ENCODE data around the gene WDR87.
"Not testable (repeated sequence)": the region's sequence is repeated elsewhere in the genome, so short reads cannot be mapped to it uniquely, and the experiment has no call there.

The WDR87 gene

GRCh38 chr19:37936886-37937285, 30.5 kb upstream of the WDR87 start:
- no peak overlapping the region for H3K4me3 ChIP-seq (ENCODE audit: low read length)
- TF ChIP-seq ZNF274 (IDR thresholded peaks at IDR 0.05; ENCODE audit: low read depth, low read length): no peak

GRCh38 chr19:37936166-37936565, 29.8 kb upstream of the WDR87 start:
- H3K4me3 ChIP-seq (ENCODE audit: low read length): no peak overlapping the region
- TF ChIP-seq ZNF274 (IDR thresholded peaks at IDR 0.05; ENCODE audit: low read depth, low read length): no peak

GRCh38 chr19:37935341-37935740, 28.9 kb upstream of the WDR87 start:
- no peak overlapping the region for H3K4me3 ChIP-seq (ENCODE audit: low read length)
- no peak for TF ChIP-seq ZNF274 (IDR thresholded peaks at IDR 0.05; ENCODE audit: low read depth, low read length)

- no peak overlapping the region; the same call in 1 of the 2 replicates for H3K4me3 ChIP-seq (ENCODE audit: low read length)
- no peak for TF ChIP-seq ZNF274 (IDR thresholded peaks at IDR 0.05; ENCODE audit: low read depth, low read length)
Observed at GRCh38 chr19:37933937-37934358, 27.6 kb upstream of the WDR87 start.

DNA sequence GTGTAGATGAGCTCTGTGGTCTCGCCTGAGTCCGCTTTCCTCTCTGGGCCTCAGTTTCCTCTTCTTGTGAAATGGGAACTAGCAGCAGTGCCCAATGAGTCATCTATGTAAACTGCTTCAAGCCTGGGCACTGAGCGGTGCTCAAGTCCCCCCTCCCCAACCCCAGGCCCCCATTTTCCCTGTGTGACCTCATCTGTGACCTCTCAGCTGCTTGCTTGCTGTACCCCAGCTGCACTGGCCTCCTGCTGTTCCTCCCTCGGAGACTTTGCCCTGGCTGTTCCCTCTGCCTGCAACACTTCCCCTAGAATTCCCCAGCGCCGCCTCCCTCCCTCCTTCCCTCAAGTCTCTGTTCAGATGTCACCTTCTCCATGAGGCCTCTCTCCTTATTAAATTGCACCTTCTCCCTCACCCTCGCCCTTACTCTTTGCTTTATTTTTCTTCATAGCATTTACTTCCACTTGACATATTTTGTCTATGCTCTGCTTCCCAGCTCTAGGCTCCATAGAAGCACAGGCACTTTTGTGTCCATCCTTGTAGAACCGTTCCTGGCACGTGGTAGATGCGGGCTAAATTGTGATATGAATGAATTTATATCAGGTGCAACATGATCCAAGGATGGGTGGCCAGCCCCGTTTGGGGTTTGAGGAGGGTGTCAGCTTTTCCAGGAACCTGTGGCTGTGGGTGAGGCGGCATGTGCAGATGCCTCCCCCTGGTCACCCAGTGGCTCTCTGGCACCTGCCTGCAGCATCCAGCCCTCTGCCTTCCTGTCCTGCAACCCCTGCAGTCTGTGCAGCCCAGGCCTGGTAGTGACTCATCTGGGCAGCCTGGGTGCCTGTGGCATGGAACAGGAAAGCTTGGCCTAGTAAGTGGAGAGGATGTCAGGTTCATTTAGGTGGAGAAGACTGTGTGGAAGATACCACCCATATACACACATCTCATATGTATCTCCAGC, 26.9 kb upstream of the WDR87 start:
- H3K4me3 ChIP-seq (ENCODE audit: low read length): peak overlapping the region; percentile 63; the same call in 1 of the 2 replicates
- TF ChIP-seq ZNF274 (IDR thresholded peaks at IDR 0.05; ENCODE audit: low read depth, low read length): no peak

DNA sequence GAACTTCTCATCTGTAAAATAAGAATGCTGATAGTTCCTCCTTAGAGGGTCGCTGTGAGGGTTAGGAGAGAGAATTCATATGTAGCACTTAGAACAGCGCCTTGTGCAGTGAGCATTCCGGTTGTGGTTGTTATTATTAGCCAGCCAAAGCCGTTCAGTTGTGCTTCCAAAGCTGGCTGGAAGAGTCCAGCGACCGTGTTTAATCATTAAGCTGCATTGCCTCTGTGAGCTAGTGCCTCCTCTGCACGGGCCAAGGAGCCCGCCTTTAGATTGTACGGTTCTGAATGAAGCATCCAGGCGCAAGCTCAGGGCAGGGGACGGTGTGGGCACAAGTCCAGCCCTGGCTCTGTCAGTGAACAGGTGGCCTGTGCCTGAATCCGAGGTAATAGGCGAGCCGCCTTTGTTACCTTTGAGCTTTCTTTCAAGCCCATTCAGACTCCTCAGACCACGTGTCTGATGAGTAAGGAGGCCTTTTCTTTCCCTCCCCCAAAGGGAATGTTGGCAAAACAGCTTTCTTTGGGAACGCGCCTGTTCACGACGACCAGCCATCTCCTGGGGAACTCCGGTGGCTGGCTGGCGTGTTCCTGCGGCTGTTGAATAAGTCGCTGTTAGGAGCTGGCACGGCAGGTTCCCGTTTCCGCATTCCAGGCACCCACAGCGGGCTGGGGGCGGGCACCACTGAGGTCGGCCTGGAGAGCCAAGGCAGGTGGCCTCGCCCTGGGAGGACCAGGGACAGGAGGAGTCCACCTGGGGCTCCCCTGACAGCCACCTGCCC, 25.7 kb upstream of the WDR87 start:
- TF ChIP-seq ZNF274 (IDR thresholded peaks at IDR 0.05; ENCODE audit: low read depth, low read length): no peak
- peak overlapping the region; percentile 63; the same call in 1 of the 2 replicates for H3K4me3 ChIP-seq (ENCODE audit: low read length)

GRCh38 chr19:37930416-37930815, 24.0 kb upstream of the WDR87 start:
- no peak overlapping the region for H3K4me3 ChIP-seq (ENCODE audit: low read length)
- no peak for TF ChIP-seq ZNF274 (IDR thresholded peaks at IDR 0.05; ENCODE audit: low read depth, low read length)

- H3K4me3 ChIP-seq (ENCODE audit: low read length): no peak overlapping the region
Observed at GRCh38 chr19:37929355-37929923, 23.0 kb upstream of the WDR87 start.

DNA sequence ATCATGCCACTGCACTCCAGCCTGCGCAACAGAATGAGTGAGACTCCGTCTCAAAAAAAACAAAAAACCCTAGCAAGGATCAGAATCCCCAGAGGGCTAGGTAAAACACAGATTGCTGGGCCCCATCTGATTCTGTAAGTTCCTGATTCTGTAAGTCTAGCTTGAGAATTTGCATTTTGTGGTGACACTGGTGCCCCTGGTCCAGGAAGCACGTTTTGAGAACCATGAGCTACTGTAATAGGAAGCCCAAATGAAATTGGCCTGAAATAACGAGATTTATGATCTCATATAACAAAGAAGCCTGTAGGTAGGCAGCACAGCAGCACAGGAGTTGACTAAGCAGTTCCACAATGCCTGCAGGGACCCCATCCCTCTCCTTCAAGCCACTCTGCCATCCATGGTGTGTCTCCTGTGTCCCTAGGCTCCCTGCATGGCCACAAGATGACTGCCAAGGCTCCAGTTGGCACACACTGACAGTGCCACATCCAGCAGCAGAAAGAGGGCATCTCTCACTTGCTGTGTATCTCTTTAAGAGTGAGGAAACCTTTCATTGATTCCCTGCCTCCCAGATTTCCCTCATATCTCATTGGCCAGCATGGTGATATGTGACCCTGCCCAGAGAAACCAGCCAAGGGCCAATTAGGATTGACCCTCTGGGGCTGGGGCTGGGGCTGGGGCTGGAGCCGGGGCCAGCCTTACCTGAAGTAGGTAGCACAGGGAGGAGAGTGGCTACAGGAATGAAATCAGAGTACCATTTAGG, 22.3 kb upstream of the WDR87 start:
- H3K4me3 ChIP-seq (ENCODE audit: low read length): peak overlapping the region; percentile 10; the same call in 1 of the 2 replicates
- no peak for TF ChIP-seq ZNF274 (IDR thresholded peaks at IDR 0.05; ENCODE audit: low read depth, low read length)

More at GRCh38 chr19:37929355-37929923, 23.0 kb upstream of the WDR87 start:
- no peak for TF ChIP-seq ZNF274 (IDR thresholded peaks at IDR 0.05; ENCODE audit: low read depth, low read length)

DNA sequence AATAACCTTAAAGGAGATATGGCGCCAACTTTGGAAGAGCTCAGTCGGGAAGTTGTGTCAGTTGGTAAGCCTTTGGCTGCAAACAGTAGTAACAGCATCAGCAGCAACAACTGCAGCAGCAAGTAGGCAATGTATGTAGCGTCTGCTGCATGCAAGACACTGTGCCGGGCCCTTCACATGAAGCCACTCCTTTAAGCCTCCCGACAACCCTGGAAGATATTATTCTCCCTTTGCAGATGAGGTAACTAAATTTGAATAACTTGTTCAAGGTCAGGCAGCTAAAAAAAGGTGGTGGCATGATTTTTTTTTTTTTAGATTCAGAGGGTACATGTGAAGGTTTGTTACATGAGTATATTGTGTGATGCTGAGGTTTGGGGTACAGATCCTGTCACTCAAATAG, 20.3 kb upstream of the WDR87 start:
- no peak for TF ChIP-seq ZNF274 (IDR thresholded peaks at IDR 0.05; ENCODE audit: low read depth, low read length)
- no peak overlapping the region for H3K4me3 ChIP-seq (ENCODE audit: low read length)

GRCh38 chr19:37926255-37926654, 19.9 kb upstream of the WDR87 start:
- no peak overlapping the region for H3K4me3 ChIP-seq (ENCODE audit: low read length)
- TF ChIP-seq ZNF274 (IDR thresholded peaks at IDR 0.05; ENCODE audit: low read depth, low read length): no peak

DNA sequence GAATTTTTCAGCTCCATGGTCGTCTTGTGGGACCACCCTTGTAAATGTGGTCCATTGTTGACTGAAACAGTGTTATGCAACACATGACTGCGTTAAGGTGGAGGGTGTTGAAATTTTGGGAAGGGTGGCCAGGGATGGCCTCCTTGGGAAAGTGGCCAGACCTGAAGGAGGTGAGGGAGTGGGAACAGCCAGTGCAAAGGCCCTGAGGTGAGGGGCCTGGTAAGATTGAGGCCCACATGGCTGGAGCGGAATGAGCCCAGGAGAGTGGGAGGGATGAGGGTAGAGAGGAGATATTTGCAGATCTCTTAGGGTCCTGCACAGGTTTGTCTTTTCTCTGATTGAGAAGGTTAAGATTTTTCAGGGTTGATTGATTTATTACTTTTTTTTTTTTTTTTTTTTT, 18.8 kb upstream of the WDR87 start:
- no peak for TF ChIP-seq ZNF274 (IDR thresholded peaks at IDR 0.05; ENCODE audit: low read depth, low read length)

GRCh38 chr19:37924573-37924972, 18.2 kb upstream of the WDR87 start:
- H3K4me3 ChIP-seq (ENCODE audit: low read length): not testable (repeated sequence)

More for the DNA sequence above, 18.8 kb upstream of the WDR87 start:
- H3K4me3 ChIP-seq (ENCODE audit: low read length): no peak overlapping the region

Data from GM08714 (cell line).